HepG2 (cell line): ENCODE data around the gene PRR14. TPM values are rescaled to one million over a fixed set of nuclear protein-coding genes. Genes with fewer than 3 reads are reported as not detected.

Experiments
- ATRX ChIP-seq: sonication (generic); formaldehyde crosslinking; IDR thresholded peaks from 2 replicates; pipeline ENCODE4 v1.4.0; 2020; ENCODE audit warnings: missing genetic modification reagents, borderline replicate concordance
- CCDC6 ChIP-seq: sonication (generic); formaldehyde crosslinking; IDR thresholded peaks from 2 replicates; pipeline ENCODE4 v1.8.1; 2022; ENCODE audit warnings: mild to moderate bottlenecking, missing genetic modification reagents, moderate library complexity
- CTCF ChIP-seq: sonication (generic); formaldehyde crosslinking; IDR thresholded peaks from 2 replicates; pipeline ENCODE4 v1.5.0; 2020; ENCODE audit warnings: mild to moderate bottlenecking, missing genetic modification reagents, moderate library complexity
- E2F5 ChIP-seq: sonication (generic); formaldehyde crosslinking; conservative IDR thresholded peaks from 2 replicates; pipeline ENCODE4 v1.4.0; 2020; ENCODE audit warnings: missing genetic modification reagents
- ELF1 ChIP-seq: sonication (generic); formaldehyde crosslinking; IDR thresholded peaks from 2 replicates; pipeline ENCODE4 v1.4.0; 2020; ENCODE audit warnings: missing genetic modification reagents
- ESRRA ChIP-seq: sonication (generic); formaldehyde crosslinking; IDR thresholded peaks from 2 replicates; pipeline ENCODE4 v1.5.1; 2020; ENCODE audit warnings: mild to moderate bottlenecking, low read depth, missing genetic modification reagents
- FOXC1 ChIP-seq: sonication (generic); formaldehyde crosslinking; IDR thresholded peaks from 2 replicates; pipeline ENCODE4 v1.8.0; 2022; ENCODE audit warnings: mild to moderate bottlenecking, missing genetic modification reagents, borderline replicate concordance
- GATAD2A ChIP-seq: IDR thresholded peaks from 2 replicates; pipeline ENCODE4 v1.6.1; 2016
- RELA ChIP-seq: sonication (generic); formaldehyde crosslinking; IDR thresholded peaks from 2 replicates; pipeline ENCODE4 v1.4.0; 2020; ENCODE audit warnings: missing genetic modification reagents
- SPEN ChIP-seq: sonication (generic); formaldehyde crosslinking; IDR thresholded peaks from 2 replicates; pipeline ENCODE4 v1.5.1; 2020; ENCODE audit warnings: low read depth, mild to moderate bottlenecking, missing genetic modification reagents
- ZFP36L2 ChIP-seq: sonication (generic); formaldehyde crosslinking; IDR thresholded peaks from 2 replicates; pipeline ENCODE4 v1.4.0; 2020; ENCODE audit warnings: missing genetic modification reagents
- ZNF260 ChIP-seq: sonication (generic); formaldehyde crosslinking; IDR thresholded peaks from 2 replicates; pipeline ENCODE4 v1.4.0; 2020; ENCODE audit warnings: missing genetic modification reagents, low read depth, mild to moderate bottlenecking, borderline replicate concordance
- ZNF547 ChIP-seq: sonication (generic); formaldehyde crosslinking; IDR thresholded peaks from 2 replicates; pipeline ENCODE4 v1.5.1; 2020; ENCODE audit warnings: mild to moderate bottlenecking, missing genetic modification reagents
- ZNF720 ChIP-seq: sonication (generic); formaldehyde crosslinking; IDR thresholded peaks from 2 replicates; pipeline ENCODE4 v1.4.0; 2020; ENCODE audit warnings: missing genetic modification reagents
- ZNF746 ChIP-seq: sonication (generic); formaldehyde crosslinking; IDR thresholded peaks from 2 replicates; pipeline ENCODE4 v1.8.0; 2022; ENCODE audit warnings: mild to moderate bottlenecking, missing genetic modification reagents
- ZSCAN21 ChIP-seq: sonication (generic); formaldehyde crosslinking; IDR thresholded peaks from 2 replicates; pipeline ENCODE4 v1.8.0; 2022; ENCODE audit warnings: mild to moderate bottlenecking, missing genetic modification reagents, moderate library complexity, borderline replicate concordance
- polyA plus RNA-seq, 8 experiments: library from polyadenylated mRNA; depleted of rRNA in 3 of 8; stranded (reverse) in 7 of 8; unstranded in 1 of 8; fragments of >200 nt; fragmentation: Illumina TruSeq in 4 of 8; extraction: Trizol in 4 of 8; gene quantifications; 2 replicates each; pipeline versions ENCODE4 v1.2.1 to v1.2.3, GENCODE V29; 2011 to 2016; ENCODE audit warnings: low read depth in 4 of 8, missing spikeins in 1 of 8, mixed read lengths in 1 of 8; ENCODE audit not compliant: insufficient read depth in 1 of 8
- total RNA-seq, 5 experiments: library from RNA; depleted of rRNA; stranded (reverse); fragments of >200 nt; fragmentation: Illumina TruSeq; extraction: Trizol; gene quantifications; 2 replicates each; pipeline ENCODE4 v1.2.3, GENCODE V29; 2016; ENCODE audit warnings: low read depth in 1 of 5
- TF ChIP-seq, protein P1 (sequence below): sonication (generic); formaldehyde crosslinking; IDR thresholded peaks from 2 replicates; pipeline ENCODE4 v1.5.0; 2020; ENCODE audit warnings: mild to moderate bottlenecking, missing genetic modification reagents
- TF ChIP-seq, protein P2 (sequence below): sonication (generic); formaldehyde crosslinking; IDR thresholded peaks from 2 replicates; pipeline ENCODE4 v1.5.0; 2020; ENCODE audit warnings: mild to moderate bottlenecking, missing genetic modification reagents
- TF ChIP-seq, protein P3 (sequence below): sonication (generic); formaldehyde crosslinking; IDR thresholded peaks from 2 replicates; pipeline ENCODE4 v1.5.1; 2020; ENCODE audit warnings: missing genetic modification reagents, mild to moderate bottlenecking, borderline replicate concordance

PRR14 gene
- total and polyA plus RNA-seq, 2 of the 13 experiments (the other 11 are each of a cell fraction or from before 2014, with no cell fraction given), result 8.4 to 11.0 TPM

GRCh38 chr16:30657866-30658730, 7.3 kb downstream of the PRR14 start, which contains the start of gene FBRS (continued):
- TF ChIP-seq ZNF746 (CRISPR knock-in tag), result peak; percentile 81
- TF ChIP-seq ZNF260 (CRISPR knock-in tag), result no peak
- 0 out of 2 replicates have a peak, but pooled peaks have one; percentile 20 for TF ChIP-seq CCDC6
- peak; percentile 79; the same call in 1 of the 2 replicates for TF ChIP-seq ELF1
- TF ChIP-seq, protein P1, sequence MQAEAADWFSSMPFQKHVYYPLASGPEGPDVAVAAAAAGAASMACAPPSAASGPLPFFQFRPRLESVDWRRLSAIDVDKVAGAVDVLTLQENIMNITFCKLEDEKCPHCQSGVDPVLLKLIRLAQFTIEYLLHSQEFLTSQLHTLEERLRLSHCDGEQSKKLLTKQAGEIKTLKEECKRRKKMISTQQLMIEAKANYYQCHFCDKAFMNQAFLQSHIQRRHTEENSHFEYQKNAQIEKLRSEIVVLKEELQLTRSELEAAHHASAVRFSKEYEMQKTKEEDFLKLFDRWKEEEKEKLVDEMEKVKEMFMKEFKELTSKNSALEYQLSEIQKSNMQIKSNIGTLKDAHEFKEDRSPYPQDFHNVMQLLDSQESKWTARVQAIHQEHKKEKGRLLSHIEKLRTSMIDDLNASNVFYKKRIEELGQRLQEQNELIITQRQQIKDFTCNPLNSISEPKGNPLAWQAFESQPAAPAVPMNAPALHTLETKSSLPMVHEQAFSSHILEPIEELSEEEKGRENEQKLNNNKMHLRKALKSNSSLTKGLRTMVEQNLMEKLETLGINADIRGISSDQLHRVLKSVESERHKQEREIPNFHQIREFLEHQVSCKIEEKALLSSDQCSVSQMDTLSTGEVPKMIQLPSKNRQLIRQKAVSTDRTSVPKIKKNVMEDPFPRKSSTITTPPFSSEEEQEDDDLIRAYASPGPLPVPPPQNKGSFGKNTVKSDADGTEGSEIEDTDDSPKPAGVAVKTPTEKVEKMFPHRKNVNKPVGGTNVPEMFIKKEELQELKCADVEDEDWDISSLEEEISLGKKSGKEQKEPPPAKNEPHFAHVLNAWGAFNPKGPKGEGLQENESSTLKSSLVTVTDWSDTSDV (CRISPR knock-in tag), result peak; percentile 93; the same call in 1 of the 2 replicates
- TF ChIP-seq ESRRA (CRISPR knock-in tag), result peak; percentile 13; the same call in 1 of the 2 replicates
- peak; percentile 96 for TF ChIP-seq ZNF547 (CRISPR knock-in tag)
- TF ChIP-seq, protein P2, sequence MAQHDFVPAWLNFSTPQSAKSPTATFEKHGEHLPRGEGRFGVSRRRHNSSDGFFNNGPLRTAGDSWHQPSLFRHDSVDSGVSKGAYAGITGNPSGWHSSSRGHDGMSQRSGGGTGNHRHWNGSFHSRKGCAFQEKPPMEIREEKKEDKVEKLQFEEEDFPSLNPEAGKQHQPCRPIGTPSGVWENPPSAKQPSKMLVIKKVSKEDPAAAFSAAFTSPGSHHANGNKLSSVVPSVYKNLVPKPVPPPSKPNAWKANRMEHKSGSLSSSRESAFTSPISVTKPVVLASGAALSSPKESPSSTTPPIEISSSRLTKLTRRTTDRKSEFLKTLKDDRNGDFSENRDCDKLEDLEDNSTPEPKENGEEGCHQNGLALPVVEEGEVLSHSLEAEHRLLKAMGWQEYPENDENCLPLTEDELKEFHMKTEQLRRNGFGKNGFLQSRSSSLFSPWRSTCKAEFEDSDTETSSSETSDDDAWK (CRISPR knock-in tag), result no peak
- peak; percentile 62 for TF ChIP-seq SPEN (CRISPR knock-in tag)
- TF ChIP-seq FOXC1 (CRISPR knock-in tag), result peak; percentile 57; the same call in 1 of the 2 replicates
- peak; percentile 97 for TF ChIP-seq CTCF (CRISPR knock-in tag)
- peak; percentile 88 for TF ChIP-seq GATAD2A (CRISPR knock-in tag)
- TF ChIP-seq RELA (CRISPR knock-in tag), result no peak
- TF ChIP-seq ZNF720 (CRISPR knock-in tag), result no peak
- TF ChIP-seq E2F5, result 0 out of 2 replicates have a peak, but pooled peaks have one; percentile 34
- TF ChIP-seq ZSCAN21, result peak; percentile 86
- TF ChIP-seq, protein P3, sequence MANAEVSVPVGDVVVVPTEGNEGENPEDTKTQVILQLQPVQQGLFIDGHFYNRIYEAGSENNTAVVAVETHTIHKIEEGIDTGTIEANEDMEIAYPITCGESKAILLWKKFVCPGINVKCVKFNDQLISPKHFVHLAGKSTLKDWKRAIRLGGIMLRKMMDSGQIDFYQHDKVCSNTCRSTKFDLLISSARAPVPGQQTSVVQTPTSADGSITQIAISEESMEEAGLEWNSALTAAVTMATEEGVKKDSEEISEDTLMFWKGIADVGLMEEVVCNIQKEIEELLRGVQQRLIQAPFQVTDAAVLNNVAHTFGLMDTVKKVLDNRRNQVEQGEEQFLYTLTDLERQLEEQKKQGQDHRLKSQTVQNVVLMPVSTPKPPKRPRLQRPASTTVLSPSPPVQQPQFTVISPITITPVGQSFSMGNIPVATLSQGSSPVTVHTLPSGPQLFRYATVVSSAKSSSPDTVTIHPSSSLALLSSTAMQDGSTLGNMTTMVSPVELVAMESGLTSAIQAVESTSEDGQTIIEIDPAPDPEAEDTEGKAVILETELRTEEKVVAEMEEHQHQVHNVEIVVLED (CRISPR knock-in tag), result peak; percentile 86
- peak; percentile 40; the same call in 1 of the 2 replicates for TF ChIP-seq ZFP36L2 (CRISPR knock-in tag)
- TF ChIP-seq ATRX, result no peak
